Raji (cell line): ENCODE data around the gene NEMP2.

Experiments
- POLR2A ChIP-seq: IDR thresholded peaks from 2 replicates; pipeline ENCODE4 v1.6.1; 2011; ENCODE audit warnings: low read depth, low read length, control low read depth; ENCODE audit not compliant: insufficient read depth

NEMP2 gene

GRCh38 chr2:190569994-190570755 lies 35.7 kb upstream of the NEMP2 start:
- no peak for TF ChIP-seq POLR2A

GRCh38 chr2:190564838-190565237 lies 30.3 kb upstream of the NEMP2 start:
- no peak for TF ChIP-seq POLR2A

GRCh38 chr2:190563646-190564045 lies 29.1 kb upstream of the NEMP2 start:
- no peak for TF ChIP-seq POLR2A

GRCh38 chr2:190563109-190563508 lies 28.6 kb upstream of the NEMP2 start:
- TF ChIP-seq POLR2A, result no peak

- no peak for TF ChIP-seq POLR2A
These were observed 27.6 kb upstream of the NEMP2 start for GRCh38 chr2:190562121-190562520.

- no peak for TF ChIP-seq POLR2A
These were observed 26.6 kb upstream of the NEMP2 start for GRCh38 chr2:190561094-190561493.

- TF ChIP-seq POLR2A, result no peak
These were observed 20.0 kb upstream of the NEMP2 start for GRCh38 chr2:190554357-190555006.

- no peak for TF ChIP-seq POLR2A
These were observed 18.7 kb upstream of the NEMP2 start for GRCh38 chr2:190553254-190553653.

- TF ChIP-seq POLR2A, result no peak
These were observed 17.4 kb upstream of the NEMP2 start for GRCh38 chr2:190551928-190552327.

- TF ChIP-seq POLR2A, result no peak
These were observed 15.6 kb upstream of the NEMP2 start for GRCh38 chr2:190550137-190550536.

- TF ChIP-seq POLR2A, result no peak
These were observed 13.4 kb upstream of the NEMP2 start for GRCh38 chr2:190547886-190548285.

- no peak for TF ChIP-seq POLR2A
These were observed 12.2 kb upstream of the NEMP2 start for GRCh38 chr2:190546734-190547133.

- TF ChIP-seq POLR2A, result no peak
These were observed 11.2 kb upstream of the NEMP2 start for GRCh38 chr2:190545555-190546385.

GRCh38 chr2:190545093-190545492 lies 10.6 kb upstream of the NEMP2 start:
- no peak for TF ChIP-seq POLR2A

- TF ChIP-seq POLR2A, result no peak
These were observed 5.5 kb upstream of the NEMP2 start for GRCh38 chr2:190540048-190540447.

GRCh38 chr2:190538201-190538600 lies 3.7 kb upstream of the NEMP2 start:
- TF ChIP-seq POLR2A, result no peak

- no peak for TF ChIP-seq POLR2A
These were observed 3.2 kb upstream of the NEMP2 start for GRCh38 chr2:190537765-190538164.

- TF ChIP-seq POLR2A, result no peak
These were observed 1.1 kb upstream of the NEMP2 start for GRCh38 chr2:190535586-190535985.
